Measurements from ENCODE around the gene TSC2. TPM values are rescaled to one million over a fixed set of nuclear protein-coding genes. Genes with fewer than 3 reads are reported as not detected.

Gene TSC2
- total RNA-seq, 1 donor from 2014 or later, result 64.1 TPM

GRCh38 chr16:2042171-2042985, 5.4 kb upstream of the TSC2 start:
- TF ChIP-seq, protein P1, sequence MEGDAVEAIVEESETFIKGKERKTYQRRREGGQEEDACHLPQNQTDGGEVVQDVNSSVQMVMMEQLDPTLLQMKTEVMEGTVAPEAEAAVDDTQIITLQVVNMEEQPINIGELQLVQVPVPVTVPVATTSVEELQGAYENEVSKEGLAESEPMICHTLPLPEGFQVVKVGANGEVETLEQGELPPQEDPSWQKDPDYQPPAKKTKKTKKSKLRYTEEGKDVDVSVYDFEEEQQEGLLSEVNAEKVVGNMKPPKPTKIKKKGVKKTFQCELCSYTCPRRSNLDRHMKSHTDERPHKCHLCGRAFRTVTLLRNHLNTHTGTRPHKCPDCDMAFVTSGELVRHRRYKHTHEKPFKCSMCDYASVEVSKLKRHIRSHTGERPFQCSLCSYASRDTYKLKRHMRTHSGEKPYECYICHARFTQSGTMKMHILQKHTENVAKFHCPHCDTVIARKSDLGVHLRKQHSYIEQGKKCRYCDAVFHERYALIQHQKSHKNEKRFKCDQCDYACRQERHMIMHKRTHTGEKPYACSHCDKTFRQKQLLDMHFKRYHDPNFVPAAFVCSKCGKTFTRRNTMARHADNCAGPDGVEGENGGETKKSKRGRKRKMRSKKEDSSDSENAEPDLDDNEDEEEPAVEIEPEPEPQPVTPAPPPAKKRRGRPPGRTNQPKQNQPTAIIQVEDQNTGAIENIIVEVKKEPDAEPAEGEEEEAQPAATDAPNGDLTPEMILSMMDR (conservative IDR thresholded peaks at IDR 0.05; ENCODE audit: low read depth, low read length), result no peak
- H3K4me3 ChIP-seq (ENCODE audit: low read depth, low read length), result no peak overlapping the region
- DNase-seq (ENCODE audit: low read depth), result no peak

DNA sequence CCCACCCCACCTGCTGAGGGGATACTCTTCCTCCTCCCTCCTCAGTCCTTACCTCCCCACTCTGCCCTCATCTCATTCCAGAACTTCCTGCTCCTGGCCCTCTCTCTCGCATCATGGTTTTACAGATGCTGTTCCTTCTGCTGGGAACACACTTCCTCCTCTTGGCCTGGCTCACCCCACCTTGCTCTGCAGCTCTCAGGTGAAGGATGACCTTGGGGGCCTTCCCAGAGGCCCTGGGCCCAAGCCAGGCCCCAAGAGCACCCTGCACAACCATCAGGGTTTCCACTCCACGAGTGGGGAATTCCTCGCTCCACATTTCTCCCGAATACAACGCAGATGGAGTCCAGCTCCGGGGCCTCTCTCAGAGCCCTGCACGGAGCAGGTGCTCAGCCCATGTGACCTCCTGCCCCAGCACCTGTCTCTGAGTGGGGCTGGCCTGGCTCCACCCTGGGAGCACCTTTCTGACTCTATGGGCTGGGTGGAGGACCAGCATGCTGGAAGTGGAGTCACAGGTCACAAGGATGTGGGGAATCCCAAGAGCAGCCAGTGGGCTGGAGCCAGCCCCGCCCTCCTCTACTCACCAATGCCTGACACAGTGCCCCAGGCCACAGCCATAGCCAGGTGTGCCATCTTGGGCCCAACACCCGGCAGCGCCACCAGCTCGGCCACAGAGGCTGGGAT, 4.7 kb upstream of the TSC2 start:
- TF ChIP-seq, protein P1 (conservative IDR thresholded peaks at IDR 0.05; ENCODE audit: low read depth, low read length), result no peak
- no peak for DNase-seq (ENCODE audit: low read depth)

DNA sequence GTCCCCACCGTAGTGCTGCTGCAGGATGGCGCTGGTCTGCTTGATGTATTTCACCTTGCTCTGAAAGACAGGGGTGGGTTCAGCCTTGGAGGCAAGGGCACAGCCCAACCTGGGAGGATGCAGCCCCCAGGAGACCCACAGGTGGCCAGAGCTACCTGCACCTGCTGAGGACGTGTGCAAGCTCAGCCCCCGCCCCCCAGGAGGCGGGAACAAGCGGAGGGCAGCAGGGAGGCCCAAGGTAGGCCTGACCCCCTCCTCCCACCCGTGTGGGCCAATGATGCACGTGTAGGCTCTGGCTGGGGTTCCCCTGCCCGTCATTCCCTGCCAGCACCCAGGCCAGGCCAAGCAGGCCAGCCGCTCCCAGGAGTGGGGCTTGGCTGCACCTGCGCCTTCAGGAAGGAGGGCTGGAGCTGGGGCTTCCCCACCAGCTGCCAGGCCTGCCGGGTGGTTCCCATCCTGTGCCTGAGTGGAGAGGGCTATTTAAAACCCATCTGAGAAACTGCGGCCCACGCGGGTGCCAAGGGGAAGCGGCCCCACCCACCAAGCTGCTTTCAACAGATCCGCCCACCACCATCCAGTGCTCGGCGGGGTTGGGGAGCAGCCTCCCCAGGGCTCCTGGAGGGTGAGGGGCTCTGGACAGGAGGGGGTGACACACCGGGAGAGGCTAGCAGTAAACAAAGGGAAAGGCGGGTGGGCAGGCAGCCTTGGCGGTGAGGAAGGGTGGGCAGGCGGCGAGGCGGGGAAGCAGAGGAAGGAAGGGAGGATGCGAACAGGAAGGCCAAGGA, 3.9 kb upstream of the TSC2 start:
- no peak for DNase-seq (ENCODE audit: low read depth)
- TF ChIP-seq, protein P1 (conservative IDR thresholded peaks at IDR 0.05; ENCODE audit: low read depth, low read length), result no peak
- H3K4me3 ChIP-seq (ENCODE audit: low read depth, low read length), result no peak overlapping the region

More for the DNA sequence above, 4.7 kb upstream of the TSC2 start:
- H3K4me3 ChIP-seq (ENCODE audit: low read depth, low read length), result no peak overlapping the region

GRCh38 chr16:2044541-2044940, 3.2 kb upstream of the TSC2 start:
- H3K4me3 ChIP-seq (ENCODE audit: low read depth, low read length), result no peak overlapping the region
- DNase-seq (ENCODE audit: low read depth), result no peak
- TF ChIP-seq, protein P1 (conservative IDR thresholded peaks at IDR 0.05; ENCODE audit: low read depth, low read length), result no peak

GRCh38 chr16:2045965-2046892, 1.6 kb upstream of the TSC2 start:
- TF ChIP-seq, protein P1 (conservative IDR thresholded peaks at IDR 0.05; ENCODE audit: low read depth, low read length), result no peak
- no peak for DNase-seq (ENCODE audit: low read depth)
- H3K4me3 ChIP-seq (ENCODE audit: low read depth, low read length), result no peak overlapping the region

- peak overlapping the region; percentile 75 for H3K4me3 ChIP-seq (ENCODE audit: low read depth, low read length)
- TF ChIP-seq, protein P1 (conservative IDR thresholded peaks at IDR 0.05; ENCODE audit: low read depth, low read length), result no peak
- no peak for DNase-seq (ENCODE audit: low read depth)
Observed at GRCh38 chr16:2046893-2047329, 874 bp upstream of the TSC2 start.

Data from epithelial cell of proximal tubule (primary cell).